SU-DHL-6 (cell line): ENCODE results near the gene AMT.

Experiments
- H2AFZ ChIP-seq: fragments of 200-600 bp; sonication (generic); 2 replicates; pipeline ENCODE4 v1.6.1; 2014; ENCODE audit warnings: low read depth, mild to moderate bottlenecking, moderate library complexity, mixed read lengths, antibody characterized with exemption, low read length; ENCODE audit not compliant: severe bottlenecking
- H3F3A ChIP-seq: fragments of 200-600 bp; shearing (Covaris generic); 2 replicates; pipeline ENCODE4 v1.6.0; 2016; ENCODE audit warnings: antibody characterized with exemption, mild to moderate bottlenecking; ENCODE audit not compliant: insufficient read depth
- H3K27ac ChIP-seq: fragments of 200-600 bp; sonication (generic); 2 replicates; pipeline ENCODE4 v1.5.1; 2016; ENCODE audit warnings: low read depth, mild to moderate bottlenecking, low read length, moderate library complexity, mixed read lengths
- H3K27me3 ChIP-seq: fragments of 200-600 bp; sonication (generic), shearing (Covaris generic); 2 replicates; pipeline ENCODE4 v1.6.0; 2014; ENCODE audit warnings: mild to moderate bottlenecking, low read length
- H3K36me3 ChIP-seq: fragments of 200-600 bp; sonication (generic); 2 replicates; pipeline ENCODE4 v1.6.1; 2014; ENCODE audit warnings: mild to moderate bottlenecking, low read length, mixed read lengths
- H3K4me2 ChIP-seq: fragments of 300-600, 200-600 bp; shearing (Covaris generic), sonication (generic); 2 replicates; pipeline ENCODE4 v1.6.0; 2014; ENCODE audit warnings: low read length, low read depth, mild to moderate bottlenecking; ENCODE audit not compliant: poor library complexity, severe bottlenecking
- H3K4me3 ChIP-seq: fragments of 200-600 bp; sonication (generic); 2 replicates; pipeline ENCODE4 v1.5.1; 2014; ENCODE audit warnings: antibody characterized with exemption, low read length, mild to moderate bottlenecking, mixed read lengths; ENCODE audit not compliant: insufficient read depth, poor library complexity, severe bottlenecking
- H3K79me2 ChIP-seq: fragments of 200-600 bp; sonication (generic); 2 replicates; pipeline ENCODE4 v1.6.1; 2014; ENCODE audit warnings: mild to moderate bottlenecking, low read length, moderate library complexity; ENCODE audit not compliant: insufficient read depth
- H3K9ac ChIP-seq: fragments of 200-600 bp; sonication (generic); 2 replicates; pipeline ENCODE4 v1.7.0; 2014; ENCODE audit warnings: mild to moderate bottlenecking, low read length
- H3K9me2 ChIP-seq: fragments of 200-600 bp; sonication (generic); replicated peaks from 2 replicates; pipeline ENCODE4 v1.6.1; 2014; ENCODE audit warnings: low read length; ENCODE audit not compliant: insufficient read depth
- H3K9me3 ChIP-seq: fragments of 200-600 bp; sonication (generic); 2 replicates; pipeline ENCODE4 v1.6.1; 2014; ENCODE audit warnings: low read length, mixed read lengths; ENCODE audit not compliant: insufficient read depth
- H4K20me1 ChIP-seq: fragments of 200-600 bp; sonication (generic); 2 replicates; pipeline ENCODE4 v1.6.1; 2014; ENCODE audit warnings: low read depth, mild to moderate bottlenecking, antibody characterized with exemption, low read length, moderate library complexity, mixed read lengths
- EZH2phosphoT487 ChIP-seq: fragments of 200-600 bp; sonication (generic), shearing (Covaris generic); conservative IDR thresholded peaks from 2 replicates; pipeline ENCODE4 v1.6.1; 2018; ENCODE audit warnings: mild to moderate bottlenecking, antibody characterized with exemption, low read length, moderate library complexity, mixed read lengths
- TF ChIP-seq, protein P1 (sequence below): fragments of 200-600 bp; sonication (generic); IDR thresholded peaks from one replicate; pipeline ENCODE4 v1.5.1; 2017; ENCODE audit warnings: antibody characterized with exemption, mild to moderate bottlenecking, low read length, moderate library complexity; ENCODE audit not compliant: insufficient read depth, poor library complexity, severe bottlenecking

The AMT gene

DNA sequence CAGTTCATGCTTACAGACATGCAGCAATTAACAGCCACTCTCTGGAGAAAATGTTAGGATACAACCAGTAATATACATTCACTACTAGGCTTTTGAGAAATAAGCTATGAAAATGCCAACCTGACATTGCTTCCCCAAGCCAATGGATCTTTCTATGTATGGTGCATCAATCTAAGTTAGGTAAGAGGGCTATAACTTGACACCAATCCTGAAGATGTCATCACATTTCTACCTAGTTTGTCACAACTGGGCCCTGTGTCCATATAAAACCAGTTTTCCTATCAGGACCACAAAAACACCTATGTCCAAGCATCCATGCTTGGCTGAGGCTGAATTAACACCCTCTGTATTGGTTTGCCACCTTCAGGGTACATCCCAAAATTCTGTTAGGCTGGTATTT, 50.3 kb downstream of the AMT start:
- TF ChIP-seq EZH2phosphoT487 = no peak
- Histone ChIP-seq H3K27me3 (no peaks in the 10 kb centered on the region), H2AFZ (no peak overlapping the region), H3K36me3 (peaks cover 14% of the 10 kb centered on the region), H3K9me3 (no peaks in the 10 kb centered on the region), H3F3A (no peaks in the 10 kb centered on the region), H3K27ac (no peak overlapping the region), H3K9ac (no peak overlapping the region), H3K79me2 (peaks cover 85% of the 10 kb centered on the region), H3K4me2 (no peak overlapping the region), H3K4me3 (no peak overlapping the region), H3K9me2 (no peaks in the 10 kb centered on the region), H4K20me1 (peaks cover 4% of the 10 kb centered on the region; the same call in 1 of the 2 replicates)

DNA sequence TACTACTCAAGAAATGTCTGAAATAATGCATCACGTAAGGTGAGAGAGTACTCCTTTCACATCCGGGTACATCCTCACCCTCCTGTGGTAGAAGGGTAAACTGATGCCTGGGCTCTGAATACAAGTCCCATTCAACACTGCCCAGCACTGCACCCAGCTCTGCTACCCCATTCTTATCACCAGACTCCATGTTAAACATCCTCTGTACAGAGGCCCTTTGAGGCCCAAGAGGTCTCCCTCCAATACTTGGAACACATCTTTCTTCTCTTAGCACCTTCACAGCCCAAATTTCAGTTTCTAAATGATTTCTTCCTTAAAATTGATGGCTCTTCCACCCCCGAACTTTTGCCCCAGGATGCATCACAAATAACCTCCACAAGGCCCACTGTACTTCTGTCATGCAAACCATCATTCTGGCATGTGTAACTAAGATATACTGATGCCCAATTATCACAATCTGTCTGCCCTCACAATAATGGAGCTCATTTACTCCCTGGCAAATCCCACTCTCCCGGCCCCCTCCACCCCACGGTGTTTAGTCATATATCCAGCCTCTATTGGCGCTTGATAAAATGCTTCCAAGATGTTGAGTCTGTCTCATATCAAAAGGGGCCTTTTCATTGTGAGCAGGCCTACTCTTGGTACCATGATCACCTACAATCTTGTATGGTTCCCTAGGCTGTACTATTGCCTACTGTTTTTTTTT, 51.5 kb downstream of the AMT start:
- no peaks in the 10 kb centered on the region for H3K9me2 ChIP-seq
- no peak overlapping the region for H3K9ac ChIP-seq
- no peaks in the 10 kb centered on the region for H3F3A ChIP-seq
- peaks cover 79% of the 10 kb centered on the region for H3K79me2 ChIP-seq
- peaks cover 20% of the 10 kb centered on the region for H3K36me3 ChIP-seq
- H3K27me3 ChIP-seq = no peaks in the 10 kb centered on the region
- TF ChIP-seq EZH2phosphoT487 = no peak
- TF ChIP-seq, protein P1, sequence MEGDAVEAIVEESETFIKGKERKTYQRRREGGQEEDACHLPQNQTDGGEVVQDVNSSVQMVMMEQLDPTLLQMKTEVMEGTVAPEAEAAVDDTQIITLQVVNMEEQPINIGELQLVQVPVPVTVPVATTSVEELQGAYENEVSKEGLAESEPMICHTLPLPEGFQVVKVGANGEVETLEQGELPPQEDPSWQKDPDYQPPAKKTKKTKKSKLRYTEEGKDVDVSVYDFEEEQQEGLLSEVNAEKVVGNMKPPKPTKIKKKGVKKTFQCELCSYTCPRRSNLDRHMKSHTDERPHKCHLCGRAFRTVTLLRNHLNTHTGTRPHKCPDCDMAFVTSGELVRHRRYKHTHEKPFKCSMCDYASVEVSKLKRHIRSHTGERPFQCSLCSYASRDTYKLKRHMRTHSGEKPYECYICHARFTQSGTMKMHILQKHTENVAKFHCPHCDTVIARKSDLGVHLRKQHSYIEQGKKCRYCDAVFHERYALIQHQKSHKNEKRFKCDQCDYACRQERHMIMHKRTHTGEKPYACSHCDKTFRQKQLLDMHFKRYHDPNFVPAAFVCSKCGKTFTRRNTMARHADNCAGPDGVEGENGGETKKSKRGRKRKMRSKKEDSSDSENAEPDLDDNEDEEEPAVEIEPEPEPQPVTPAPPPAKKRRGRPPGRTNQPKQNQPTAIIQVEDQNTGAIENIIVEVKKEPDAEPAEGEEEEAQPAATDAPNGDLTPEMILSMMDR = no peak
- H2AFZ ChIP-seq = no peak overlapping the region
- H3K27ac ChIP-seq = no peak overlapping the region
- H4K20me1 ChIP-seq = 0 out of 2 replicates have a peak, but pooled peaks cover 4% of the 10 kb centered on the region
- no peak overlapping the region for H3K4me3 ChIP-seq
- H3K4me2 ChIP-seq = no peak overlapping the region
- H3K9me3 ChIP-seq = no peaks in the 10 kb centered on the region
